GM21528 (cell line): ENCODE data around the gene KIF6.
"Not testable (repeated sequence)": the region's sequence is repeated elsewhere in the genome, so short reads cannot be mapped to it uniquely, and the experiment has no call there.

ENCODE experiments used
- ATAC-seq: cut with Tn5 transposase; IDR thresholded peaks from one replicate; pipeline ENCODE4 v1.9.1; 2021; ENCODE audit warnings: mild to moderate bottlenecking, moderate library complexity; ENCODE audit not compliant: unreplicated experiment, low FRiP score

Gene KIF6

GRCh38 chr6:39515006-39515405, 210.2 kb downstream of the KIF6 start:
- no peak for ATAC-seq

GRCh38 chr6:39509831-39510230, 215.4 kb downstream of the KIF6 start:
- not testable (repeated sequence) for ATAC-seq

GRCh38 chr6:39508515-39508914, 216.7 kb downstream of the KIF6 start:
- ATAC-seq: no peak

GRCh38 chr6:39507331-39507998, 217.7 kb downstream of the KIF6 start:
- ATAC-seq: no peak

- not testable (repeated sequence) for ATAC-seq
Observed at GRCh38 chr6:39502362-39502955, 222.7 kb downstream of the KIF6 start.

GRCh38 chr6:39499053-39499452, 226.2 kb downstream of the KIF6 start:
- no peak for ATAC-seq

- ATAC-seq: no peak
Observed at GRCh38 chr6:39498096-39498495, 227.1 kb downstream of the KIF6 start.

- ATAC-seq: no peak
Observed at GRCh38 chr6:39496915-39497314, 228.3 kb downstream of the KIF6 start.

- ATAC-seq: no peak
Observed at GRCh38 chr6:39496456-39496855, 228.8 kb downstream of the KIF6 start.

- ATAC-seq: no peak
Observed at GRCh38 chr6:39495640-39496039, 229.6 kb downstream of the KIF6 start.

GRCh38 chr6:39494998-39495397, 230.2 kb downstream of the KIF6 start:
- ATAC-seq: no peak

GRCh38 chr6:39493777-39494176, 231.4 kb downstream of the KIF6 start:
- ATAC-seq: no peak

- ATAC-seq: no peak
Observed at GRCh38 chr6:39493174-39493573, 232.0 kb downstream of the KIF6 start.

- ATAC-seq: no peak
Observed at GRCh38 chr6:39490108-39490507, 235.1 kb downstream of the KIF6 start.

- ATAC-seq: no peak
Observed at GRCh38 chr6:39488255-39488879, 236.8 kb downstream of the KIF6 start.

GRCh38 chr6:39484276-39484675, 240.9 kb downstream of the KIF6 start:
- no peak for ATAC-seq

- not testable (repeated sequence) for ATAC-seq
Observed at GRCh38 chr6:39479819-39480218, 245.4 kb downstream of the KIF6 start.

GRCh38 chr6:39476670-39477069, 248.5 kb downstream of the KIF6 start:
- ATAC-seq: no peak

GRCh38 chr6:39476151-39476550, 249.1 kb downstream of the KIF6 start:
- ATAC-seq: no peak

- ATAC-seq: no peak
Observed at GRCh38 chr6:39471954-39472659, 253.1 kb downstream of the KIF6 start.

- no peak for ATAC-seq
Observed at GRCh38 chr6:39470506-39470905, 254.7 kb downstream of the KIF6 start.
